Mammary microvascular endothelial cell (primary cell): ENCODE data around the gene REEP2. TPM values are rescaled to one million over a fixed set of nuclear protein-coding genes. Genes with fewer than 3 reads are reported as not detected.

Source experiments
- total RNA-seq: library from RNA; depleted of rRNA; stranded (reverse); fragments of >200 nt; gene quantifications from 2 replicates; pipeline ENCODE4 v1.2.3, GENCODE V29; 2015

Gene REEP2
- 1.1 and 1.3 TPM in 2 replicates for total RNA-seq

GRCh38 chr5:138438724-138439476, at the start of gene REEP2:
TSS of gene REEP2 (plus strand) at chr5:138439057. CDS start at chr5:138439209, 152 bp downstream.

GRCh38 chr5:138465261-138466124, 26.6 kb downstream of the REEP2 start, which contains the start of gene EGR1:
TSS of gene EGR1 (plus strand) at chr5:138465479. CDS start at chr5:138465762, 283 bp downstream.

Other genes starting within 250 kb of the REEP2 start
- gene CDC23, start 225.7 kb upstream of the REEP2 start, total RNA-seq = 31.1 and 33.6 TPM in 2 replicates
- gene GFRA3, start 164.4 kb upstream of the REEP2 start, total RNA-seq = not detected in 2 replicates
- 9.4 and 14.9 TPM in 2 replicates for gene CDC25C, start 107.3 kb upstream of the REEP2 start, total RNA-seq
- gene FAM53C, start 100.8 kb upstream of the REEP2 start, total RNA-seq = 19.3 and 23.3 TPM in 2 replicates
- 23.9 and 24.0 TPM in 2 replicates for gene KDM3B, start 86.4 kb upstream of the REEP2 start, total RNA-seq
- 3.3 and 3.4 TPM in 2 replicates for gene EGR1, start 26.4 kb downstream of the REEP2 start, total RNA-seq
- gene ETF1, start 104.2 kb downstream of the REEP2 start, total RNA-seq = 99.7 and 100 TPM in 2 replicates
- 366 and 449 TPM in 2 replicates for gene HSPA9, start 136.3 kb downstream of the REEP2 start, total RNA-seq